GM12864 (cell line): ENCODE measurements around the gene BTN3A1.
"Not testable (repeated sequence)": the region's sequence is repeated elsewhere in the genome, so short reads cannot be mapped to it uniquely, and the experiment has no call there.

ENCODE experiments used
- DNase-seq: peaks from one replicate; pipeline ENCODE4 v3.0.0-alpha.2; 2011; ENCODE audit warnings: low read depth
- H3K4me3 ChIP-seq: 2 replicates; pipeline ENCODE4 v1.5.1; 2011; ENCODE audit warnings: mild to moderate bottlenecking, low read depth, low read length, control low read depth
- TF ChIP-seq, protein P1 (sequence below): IDR thresholded peaks from 2 replicates; pipeline ENCODE4 v1.5.1; 2011; ENCODE audit warnings: low read depth, mild to moderate bottlenecking, moderate library complexity, low read length, control low read depth, inconsistent platforms; ENCODE audit errors: missing control alignments

The BTN3A1 gene

GRCh38 chr6:26431258-26432172 is 29.4 kb downstream of the BTN3A1 start:
- TF ChIP-seq, protein P1, sequence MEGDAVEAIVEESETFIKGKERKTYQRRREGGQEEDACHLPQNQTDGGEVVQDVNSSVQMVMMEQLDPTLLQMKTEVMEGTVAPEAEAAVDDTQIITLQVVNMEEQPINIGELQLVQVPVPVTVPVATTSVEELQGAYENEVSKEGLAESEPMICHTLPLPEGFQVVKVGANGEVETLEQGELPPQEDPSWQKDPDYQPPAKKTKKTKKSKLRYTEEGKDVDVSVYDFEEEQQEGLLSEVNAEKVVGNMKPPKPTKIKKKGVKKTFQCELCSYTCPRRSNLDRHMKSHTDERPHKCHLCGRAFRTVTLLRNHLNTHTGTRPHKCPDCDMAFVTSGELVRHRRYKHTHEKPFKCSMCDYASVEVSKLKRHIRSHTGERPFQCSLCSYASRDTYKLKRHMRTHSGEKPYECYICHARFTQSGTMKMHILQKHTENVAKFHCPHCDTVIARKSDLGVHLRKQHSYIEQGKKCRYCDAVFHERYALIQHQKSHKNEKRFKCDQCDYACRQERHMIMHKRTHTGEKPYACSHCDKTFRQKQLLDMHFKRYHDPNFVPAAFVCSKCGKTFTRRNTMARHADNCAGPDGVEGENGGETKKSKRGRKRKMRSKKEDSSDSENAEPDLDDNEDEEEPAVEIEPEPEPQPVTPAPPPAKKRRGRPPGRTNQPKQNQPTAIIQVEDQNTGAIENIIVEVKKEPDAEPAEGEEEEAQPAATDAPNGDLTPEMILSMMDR, result no peak
- DNase-seq, result no peak
- H3K4me3 ChIP-seq, result no peak overlapping the region

GRCh38 chr6:26432627-26433201 is 30.6 kb downstream of the BTN3A1 start:
- TF ChIP-seq, protein P1, result no peak
- H3K4me3 ChIP-seq, result no peak overlapping the region
- DNase-seq, result no peak

DNA sequence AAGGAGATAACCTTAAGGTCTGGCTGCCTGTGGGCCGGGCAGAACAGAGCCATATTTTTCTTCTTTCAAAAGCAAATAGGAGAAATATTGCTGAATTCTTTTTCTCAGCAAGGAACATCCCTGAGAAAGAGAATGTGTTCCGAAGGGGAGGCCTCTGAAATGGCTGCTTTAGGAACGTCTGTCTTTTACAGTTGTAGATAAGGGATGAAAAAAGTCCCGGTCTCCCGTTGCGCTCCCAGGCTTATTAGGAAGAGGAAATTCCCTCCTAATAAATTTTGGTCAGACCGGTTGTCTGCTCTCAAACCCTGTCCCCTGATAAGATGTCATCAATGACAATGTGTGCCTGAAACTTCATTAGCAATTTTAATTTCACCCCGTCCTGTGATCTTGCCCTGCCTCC is 31.6 kb downstream of the BTN3A1 start:
- not testable (repeated sequence) for DNase-seq, H3K4me3 ChIP-seq

GRCh38 chr6:26436018-26436417 is 33.9 kb downstream of the BTN3A1 start:
- TF ChIP-seq, protein P1, result no peak
- no peak overlapping the region for H3K4me3 ChIP-seq
- DNase-seq, result no peak

DNA sequence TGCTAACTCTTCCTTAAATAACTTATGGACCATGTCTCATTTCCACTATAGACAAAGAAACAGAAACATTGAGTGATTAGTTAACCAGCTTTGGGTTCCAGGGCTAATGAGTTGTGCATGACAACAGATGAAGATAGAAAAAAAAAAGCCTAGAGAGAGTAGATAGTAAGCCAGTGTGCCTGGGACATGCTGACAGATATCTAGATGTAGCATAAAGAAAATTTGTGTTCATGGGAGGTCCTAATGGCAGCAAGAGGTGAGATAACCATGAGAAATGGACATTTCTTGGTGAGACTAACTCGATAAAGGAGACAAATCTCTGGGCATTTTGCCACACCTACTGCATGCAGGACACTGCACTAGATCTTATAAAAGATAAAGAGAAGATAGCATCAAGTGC is 35.5 kb downstream of the BTN3A1 start:
- TF ChIP-seq, protein P1, result no peak
- H3K4me3 ChIP-seq, result no peak overlapping the region
- no peak for DNase-seq

DNA sequence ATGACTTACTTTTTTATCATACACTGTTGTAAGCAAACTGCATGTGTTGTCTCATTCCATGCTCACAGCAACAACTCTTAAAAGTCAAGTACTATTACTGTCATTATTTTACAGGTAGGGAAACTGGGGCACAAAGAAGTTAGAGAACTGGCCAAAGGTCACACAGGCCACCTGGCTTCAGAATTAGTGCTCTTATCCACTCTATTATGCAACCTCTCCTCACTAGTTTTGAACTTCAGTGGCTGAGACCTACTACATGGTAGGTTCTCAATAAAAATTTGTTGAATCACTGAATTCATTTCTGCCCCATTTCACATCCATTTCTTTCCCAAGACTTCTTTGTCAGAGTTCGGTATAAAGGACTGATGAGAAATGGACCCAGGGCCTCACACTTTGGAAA is 35.9 kb downstream of the BTN3A1 start:
- DNase-seq, result no peak
- TF ChIP-seq, protein P1, result no peak
- H3K4me3 ChIP-seq, result no peak overlapping the region

DNA sequence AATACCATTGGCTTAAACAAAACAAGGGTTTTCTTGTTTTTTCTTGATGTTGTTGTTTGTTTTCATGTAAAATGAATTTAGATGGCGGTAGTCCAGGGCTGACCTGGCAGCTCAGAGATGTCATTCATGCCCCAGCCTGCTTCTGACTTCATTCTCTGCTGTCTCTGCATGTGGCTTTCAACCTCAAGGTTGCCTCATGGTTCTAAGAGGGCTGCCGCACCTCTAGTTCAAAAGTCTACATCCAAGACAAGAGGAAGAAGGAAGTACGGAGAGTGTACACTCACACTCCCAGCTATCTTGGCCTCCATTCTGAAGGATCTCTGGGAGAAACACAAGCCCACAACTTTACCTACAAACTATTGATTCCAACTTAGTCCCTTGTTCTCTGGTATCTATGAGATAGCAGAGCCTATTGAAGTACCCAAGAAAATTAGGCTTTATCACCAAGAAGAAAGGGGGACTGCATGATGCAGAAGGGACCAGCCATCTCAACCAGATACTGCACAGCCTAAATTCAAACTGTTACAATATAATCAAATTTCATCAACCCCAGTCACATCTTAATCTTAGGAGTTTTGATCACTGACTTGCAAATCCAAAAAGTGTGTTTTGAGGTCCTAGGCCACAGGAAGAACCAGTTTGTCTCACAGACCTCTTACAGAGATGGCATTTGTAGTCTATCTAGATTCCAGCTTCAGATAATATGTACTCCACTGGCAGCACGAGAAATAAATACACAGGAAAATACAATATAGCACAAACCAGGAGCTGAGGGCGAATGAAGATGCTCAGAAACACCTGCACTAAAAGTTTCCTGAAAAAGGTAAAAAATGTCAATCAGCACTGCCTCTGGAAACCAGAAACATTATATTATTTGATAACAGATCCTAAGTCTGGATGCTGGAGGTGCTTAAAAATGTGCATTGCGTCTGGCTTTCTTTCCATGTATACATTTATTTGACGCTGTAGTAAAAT is 37.4 kb downstream of the BTN3A1 start:
- TF ChIP-seq, protein P1, result no peak
- H3K4me3 ChIP-seq, result peak overlapping the region; percentile 89; the same call in 1 of the 2 replicates
- DNase-seq, result no peak
